Brain pericyte (primary cell): ENCODE results near the gene RRM2.

Source experiments
- DNase-seq: peaks from one replicate; pipeline ENCODE4 v3.0.0-alpha.2; 2012; ENCODE audit warnings: low read depth, low spot score

RRM2 gene

GRCh38 chr2:10171006-10171800 is 48.7 kb downstream of the RRM2 start:
- DNase-seq, result no peak

- DNase-seq, result no peak
Observed at GRCh38 chr2:10172033-10172871, 49.7 kb downstream of the RRM2 start.

- DNase-seq, result no peak
Observed at GRCh38 chr2:10173258-10174005, 50.9 kb downstream of the RRM2 start.

GRCh38 chr2:10174173-10174572 is 51.6 kb downstream of the RRM2 start:
- DNase-seq, result no peak

- no peak for DNase-seq
Observed at GRCh38 chr2:10175441-10175840, 52.9 kb downstream of the RRM2 start.

GRCh38 chr2:10178751-10179150 is 56.2 kb downstream of the RRM2 start:
- DNase-seq, result no peak

- DNase-seq, result no peak
Observed at GRCh38 chr2:10179422-10179821, 56.9 kb downstream of the RRM2 start.

- no peak for DNase-seq
Observed at GRCh38 chr2:10180229-10180628, 57.7 kb downstream of the RRM2 start.
